HCT116 (cell line): ENCODE measurements around the gene HIBADH. TPM values are rescaled to one million over a fixed set of nuclear protein-coding genes. Genes with fewer than 3 reads are reported as not detected.

Source experiments
- ATAC-seq: fragments of 200-7000 bp; cut with Tn5 transposase; 2 replicates; pipeline ENCODE4 v1.9.1; 2020; ENCODE audit warnings: mild to moderate bottlenecking, moderate library complexity
- BruUV-seq: library from RNA; stranded (reverse); fragments of 400-500 nt; replicated peaks from 2 replicates; lab custom pipeline; 2021; lab: Mats Ljungman, UMichigan
- CTCF ChIA-PET: fragments of 300-600 bp; sonication (Branson Sonifier 250); formaldehyde crosslinking; loops from one replicate; lab custom pipeline; 2021; ENCODE audit warnings: antibody characterized with exemption; lab: Charles Lee
- POLR2A ChIA-PET: fragments of 300-600, 350-600 bp; sonication (Branson Sonifier 250); formaldehyde crosslinking; loops from one replicate; lab custom pipeline; 2021; ENCODE audit warnings: antibody characterized with exemption; lab: Charles Lee
- RAD21 ChIA-PET, 2 experiments: fragments of 300-600 bp; sonication (Branson Sonifier 250); formaldehyde crosslinking; loops; one replicate each; lab custom pipeline; 2023; ENCODE audit warnings: low total read pairs in 2 of 2; ENCODE audit not compliant: uncharacterized antibody in 2 of 2, unreplicated experiment in 2 of 2, low non-redundant PET in 1 of 2; lab: Charles Lee
- DNase-seq: peaks from one replicate; pipeline ENCODE4 v3.0.0-alpha.2; 2010; ENCODE audit warnings: low read depth, low spot score
- H2AFZ ChIP-seq: fragments of 200-600 bp; shearing (Covaris generic), sonication (generic); 2 replicates; pipeline ENCODE4 v1.6.1; 2017; ENCODE audit warnings: low read depth, mixed run types, mixed read lengths, antibody characterized with exemption, low read length; ENCODE audit not compliant: poor library complexity, severe bottlenecking
- H3K27ac ChIP-seq: 2 replicates; pipeline ENCODE4 v1.5.1; 2012; ENCODE audit warnings: low read depth, low read length
- H3K27me3 ChIP-seq: fragments of 200-600 bp; sonication (generic); 2 replicates; pipeline ENCODE4 v1.6.1; 2016; ENCODE audit warnings: mixed run types, low read length, mixed read lengths; ENCODE audit not compliant: insufficient read depth
- H3K36me3 ChIP-seq, 2 experiments: fragments of 200-500 bp in 1 of 2; fragments of 200-600 bp in 1 of 2; sonication (Bioruptor generic) in 1 of 2; sonication (generic) in 1 of 2; 2 replicates each; pipeline versions ENCODE4 v1.5.1 to v1.6.1; 2014 to 2016; ENCODE audit warnings: low read length in 2 of 2, inconsistent platforms in 1 of 2, mixed read lengths in 1 of 2, mixed run types in 1 of 2; ENCODE audit not compliant: insufficient read depth in 2 of 2, control insufficient read depth in 1 of 2
- H3K4me1 ChIP-seq, 2 experiments: fragments of 200-600 bp in 1 of 2; sonication (generic) in 1 of 2; 2 replicates each; pipeline versions ENCODE4 v1.5.1 to v1.6.1; 2012 to 2017; ENCODE audit warnings: low read length in 2 of 2, inconsistent platforms in 1 of 2, mild to moderate bottlenecking in 1 of 2, mixed read lengths in 1 of 2, mixed run types in 1 of 2, moderate library complexity in 1 of 2; ENCODE audit not compliant: insufficient read depth in 2 of 2, control insufficient read depth in 1 of 2
- H3K4me2 ChIP-seq: fragments of 200-600 bp; sonication (generic); 2 replicates; pipeline ENCODE4 v1.6.1; 2017; ENCODE audit warnings: mixed run types, low read length, mixed read lengths
- H3K4me3 ChIP-seq, 2 experiments: fragments of 200-600 bp in 1 of 2; sonication (generic) in 1 of 2; replicated peaks in 1 of 2; 2 replicates each; pipeline ENCODE4 v1.5.1; 2011 to 2016; ENCODE audit warnings: low read length in 2 of 2, control low read depth in 1 of 2, low read depth in 1 of 2, mild to moderate bottlenecking in 1 of 2, mixed read lengths in 1 of 2, mixed run types in 1 of 2
- H3K79me2 ChIP-seq: fragments of 200-600 bp; sonication (generic); 2 replicates; pipeline ENCODE4 v1.6.1; 2017; ENCODE audit warnings: mild to moderate bottlenecking, mixed run types, low read length, moderate library complexity, mixed read lengths; ENCODE audit not compliant: insufficient read depth
- H3K9ac ChIP-seq: fragments of 200-600 bp; sonication (generic); 2 replicates; pipeline ENCODE4 v1.6.1; 2016; ENCODE audit warnings: low read length, mixed read lengths
- H3K9me2 ChIP-seq: fragments of 200-600 bp; sonication (generic), shearing (Covaris generic); 2 replicates; pipeline ENCODE4 v1.6.1; 2017; ENCODE audit warnings: mixed run types, mild to moderate bottlenecking, moderate library complexity; ENCODE audit not compliant: insufficient read depth
- H3K9me3 ChIP-seq, 2 experiments: fragments of 200-500 bp in 1 of 2; fragments of 200-600 bp in 1 of 2; sonication (Bioruptor generic) in 1 of 2; sonication (generic) in 1 of 2; 2 replicates each; pipeline ENCODE4 v1.6.1; 2014 to 2017; ENCODE audit warnings: low read length in 2 of 2, mixed read lengths in 2 of 2, inconsistent platforms in 1 of 2, low read depth in 1 of 2, mild to moderate bottlenecking in 1 of 2, mixed run types in 1 of 2, moderate library complexity in 1 of 2; ENCODE audit not compliant: control insufficient read depth in 1 of 2, insufficient read depth in 1 of 2
- H4K20me1 ChIP-seq: fragments of 200-600 bp; sonication (generic), shearing (Covaris generic); 2 replicates; pipeline ENCODE4 v1.6.1; 2017; ENCODE audit warnings: mixed run types, mild to moderate bottlenecking, moderate library complexity; ENCODE audit not compliant: insufficient read depth
- CEBPB ChIP-seq: IDR thresholded peaks from 2 replicates; pipeline ENCODE4 v1.6.1; 2012; ENCODE audit warnings: low read depth
- CTCF ChIP-seq, 3 experiments: fragments of 200-600 bp in 1 of 3; sonication (generic) in 1 of 3; IDR thresholded peaks in 2 of 3; conservative IDR thresholded peaks in 1 of 3; 2 replicates each; pipeline ENCODE4 v1.5.1; 2012 to 2017; ENCODE audit warnings: low read depth in 2 of 3, low read length in 2 of 3, antibody characterized with exemption in 1 of 3, borderline replicate concordance in 1 of 3, control low read depth in 1 of 3, mild to moderate bottlenecking in 1 of 3, mixed read lengths in 1 of 3, mixed run types in 1 of 3, moderate library complexity in 1 of 3; ENCODE audit not compliant: insufficient read depth in 1 of 3
- EGR1 ChIP-seq: IDR thresholded peaks from 2 replicates; pipeline ENCODE4 v1.6.1; 2012; ENCODE audit warnings: low read depth
- ELF1 ChIP-seq: IDR thresholded peaks from 2 replicates; pipeline ENCODE4 v1.6.1; 2012; ENCODE audit warnings: low read depth, borderline replicate concordance
- EZH2 ChIP-seq: fragments of 200-600 bp; sonication (generic); IDR thresholded peaks from 2 replicates; pipeline ENCODE4 v1.6.1; 2017; ENCODE audit warnings: antibody characterized with exemption, mixed run types
- EZH2phosphoT487 ChIP-seq: fragments of 200-600 bp; IDR thresholded peaks from 2 replicates; pipeline ENCODE4 v1.6.1; 2018; ENCODE audit warnings: antibody characterized with exemption, borderline replicate concordance
- JUND ChIP-seq: IDR thresholded peaks from 2 replicates; pipeline ENCODE4 v1.6.1; 2012
- MAX ChIP-seq: IDR thresholded peaks from 2 replicates; pipeline ENCODE4 v1.6.1; 2012
- POLR2A ChIP-seq: IDR thresholded peaks from 2 replicates; pipeline ENCODE4 v1.7.0; 2011; ENCODE audit warnings: borderline replicate concordance; ENCODE audit not compliant: insufficient read depth, insufficient read length; ENCODE audit errors: extremely low read depth
- REST ChIP-seq: IDR thresholded peaks from 2 replicates; pipeline ENCODE4 v1.6.1; 2012; ENCODE audit warnings: low read depth
- SP1 ChIP-seq: IDR thresholded peaks from 2 replicates; pipeline ENCODE4 v1.6.1; 2012; ENCODE audit warnings: low read depth
- ZFX ChIP-seq: fragments of 450-650 bp; IDR thresholded peaks from 2 replicates; pipeline ENCODE4 v1.6.1; 2017
- intact Hi-C: fragments of 100-400 bp; cut with micrococcal nuclease; formaldehyde crosslinking; loops from 2 replicates; pipeline ENCODE4 v1.10.0; 2022
- total RNA-seq: library from RNA; stranded (reverse); gene quantifications from one replicate; pipeline ENCODE4 v1.2.1, GENCODE V29; 2021; ENCODE audit not compliant: unreplicated experiment

The HIBADH gene
- total RNA-seq, 1 experiment from 2014 or later, result 32.4 TPM

- Histone ChIP-seq H3K4me1 (no peaks in the 10 kb centered on the region), H3K4me2 (no peak overlapping the region), H3K9me3 (no peaks in the 10 kb centered on the region), H3K27ac (no peak overlapping the region), H3K4me3 (no peak overlapping the region), H4K20me1 (no peaks in the 10 kb centered on the region), H3K9me2 (no peaks in the 10 kb centered on the region), H2AFZ (no peak overlapping the region), H3K79me2 (no peaks in the 10 kb centered on the region), H3K27me3 (no peaks in the 10 kb centered on the region), H3K36me3 (no peaks in the 10 kb centered on the region), H3K9ac (no peak overlapping the region)
- CTCF ChIA-PET, result no interaction called here
- ATAC-seq (no peak), DNase-seq (no peak)
- BruUV-seq, result no TSS peak
- POLR2A ChIA-PET, result no interaction called here
- intact Hi-C loops, result no loop called here
- no peak for TF ChIP-seq ZFX
- TF ChIP-seq CTCF (IDR thresholded peaks at IDR 0.05 in 2 of 3, conservative IDR thresholded peaks at IDR 0.05 in 1 of 3; ENCODE audit: borderline replicate concordance in 1 of 3, insufficient read depth in 1 of 3, low read depth in 2 of 3, low read length in 2 of 3), result no peak
- RAD21 ChIA-PET, result no interaction called here
These were observed 143.9 kb downstream of the HIBADH start for GRCh38 chr7:27518561-27519350.

GRCh38 chr7:27516421-27516820, 146.3 kb downstream of the HIBADH start:
- H3K9me3 ChIP-seq, result no peaks in the 10 kb centered on the region
- intact Hi-C loops, result no loop called here
- BruUV-seq, result no TSS peak
- ChIA-PET CTCF (no interaction called here), RAD21 (no interaction called here), POLR2A (no interaction called here)
- H3K79me2 ChIP-seq, result no peaks in the 10 kb centered on the region
- no peak overlapping the region for H3K27ac ChIP-seq
- no peak overlapping the region for H2AFZ ChIP-seq
- no peaks in the 10 kb centered on the region for H3K36me3 ChIP-seq
- H3K9ac ChIP-seq, result no peak overlapping the region
- DNase-seq (no peak), ATAC-seq (no peak)
- H4K20me1 ChIP-seq, result no peaks in the 10 kb centered on the region
- H3K4me2 ChIP-seq, result no peak overlapping the region
- H3K9me2 ChIP-seq, result no peaks in the 10 kb centered on the region
- no peak overlapping the region for H3K4me3 ChIP-seq
- H3K27me3 ChIP-seq, result no peaks in the 10 kb centered on the region
- no peaks in the 10 kb centered on the region for H3K4me1 ChIP-seq
- TF ChIP-seq REST, result no peak
- TF ChIP-seq MAX, result no peak
- TF ChIP-seq CEBPB, result no peak
- TF ChIP-seq EGR1, result no peak
- TF ChIP-seq EZH2, result no peak
- no peak for TF ChIP-seq JUND
- no peak for TF ChIP-seq EZH2phosphoT487
- TF ChIP-seq ELF1, result no peak
- TF ChIP-seq CTCF (IDR thresholded peaks at IDR 0.05 in 2 of 3, conservative IDR thresholded peaks at IDR 0.05 in 1 of 3; ENCODE audit: borderline replicate concordance in 1 of 3, insufficient read depth in 1 of 3, low read depth in 2 of 3, low read length in 2 of 3), result no peak
- no peak for TF ChIP-seq POLR2A
- TF ChIP-seq SP1, result no peak
